Stimulated activated CD4-positive, alpha-beta T cell treated with anti-CD3 and anti-CD28 coated beads, Interleukin-4, amount 100 ng/mL, for 1 hour (primary cell): ENCODE measurements around the gene EBF3.

Experiments
- DNase-seq: peaks from one replicate; pipeline ENCODE4 v3.0.0-alpha.2; 2020

EBF3 gene

DNA sequence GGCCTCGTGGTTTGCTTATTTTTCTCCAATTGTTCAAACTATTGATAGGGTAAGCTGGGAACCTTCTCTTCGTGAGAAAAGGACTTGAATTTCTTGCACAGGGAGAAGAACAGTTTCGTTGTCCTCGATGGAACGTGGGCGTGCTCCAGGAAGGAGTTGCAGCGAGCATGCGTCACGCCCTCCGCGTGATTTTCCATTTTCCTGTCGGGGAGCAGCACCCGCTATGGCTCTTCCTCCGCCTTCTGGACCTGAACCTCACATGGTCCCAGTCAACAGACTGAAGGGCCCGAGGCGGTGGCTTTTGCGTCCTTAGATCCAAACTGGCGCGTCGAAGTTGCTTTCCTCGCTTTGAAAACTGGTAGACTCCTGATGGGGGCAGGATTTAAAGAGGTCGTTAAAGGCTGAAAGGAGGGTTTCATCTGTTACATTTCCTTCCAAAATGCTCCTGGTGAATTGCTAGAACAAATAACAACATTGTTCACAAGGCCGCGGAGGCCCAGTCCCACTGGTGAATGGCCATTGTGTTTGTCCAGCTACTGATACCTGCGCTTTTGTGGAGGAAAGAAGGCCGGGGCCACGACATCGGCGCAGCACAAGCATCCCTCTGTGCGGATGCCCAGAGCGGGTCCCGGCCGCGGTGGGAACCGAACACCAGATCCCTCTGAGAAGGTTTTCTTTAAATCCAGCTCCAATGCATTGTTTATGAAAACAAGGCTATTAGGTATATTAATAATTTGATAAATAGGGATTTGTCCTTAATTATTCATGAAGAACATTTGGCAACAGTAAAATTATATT is 75.9 kb downstream of the EBF3 start:
- no peak for DNase-seq

- no peak for DNase-seq
Measured at GRCh38 chr10:129887381-129887905, 76.6 kb downstream of the EBF3 start.

DNA sequence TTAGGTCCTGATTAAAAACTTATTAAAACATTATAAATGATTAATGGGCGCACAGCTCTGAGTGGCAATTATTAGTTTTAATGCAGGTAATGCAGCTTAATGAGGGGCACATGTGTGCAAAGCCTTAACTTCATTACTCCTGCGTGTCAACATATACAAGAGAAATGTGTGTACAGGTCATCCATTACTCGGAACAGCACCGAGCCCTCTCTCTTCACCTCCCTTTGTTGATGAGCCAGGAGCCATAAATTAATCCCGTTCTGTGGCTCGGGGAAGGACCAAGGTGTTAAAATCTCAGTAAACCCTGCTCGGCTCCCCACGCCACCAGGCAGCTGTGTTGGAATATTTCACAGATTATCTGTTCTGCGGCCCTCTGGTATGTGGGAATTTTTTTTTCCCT is 77.8 kb downstream of the EBF3 start:
- DNase-seq, result no peak

DNA sequence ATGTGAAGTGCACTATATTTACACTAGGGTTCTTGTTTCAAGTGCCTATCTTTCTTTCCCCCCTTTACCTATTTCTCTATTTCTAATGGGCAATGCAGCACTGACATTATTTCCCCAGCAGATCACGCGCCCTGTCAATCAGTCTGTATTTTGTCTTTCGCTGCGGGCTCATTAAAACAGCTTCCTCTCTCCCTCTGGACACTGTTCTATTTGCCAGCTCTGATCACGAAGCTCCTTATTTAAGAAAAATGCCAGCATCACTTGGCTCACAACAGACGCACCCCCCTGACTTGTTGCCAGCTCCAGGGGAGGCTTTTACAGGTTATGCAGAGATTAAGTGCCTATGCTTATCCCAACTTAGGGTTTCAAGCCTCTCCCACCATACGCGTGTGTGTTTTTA is 78.5 kb downstream of the EBF3 start:
- DNase-seq, result no peak

- no peak for DNase-seq
Measured at GRCh38 chr10:129884398-129885078, 79.5 kb downstream of the EBF3 start.

- no peak for DNase-seq
Measured at GRCh38 chr10:129883626-129884397, 80.3 kb downstream of the EBF3 start.

DNA sequence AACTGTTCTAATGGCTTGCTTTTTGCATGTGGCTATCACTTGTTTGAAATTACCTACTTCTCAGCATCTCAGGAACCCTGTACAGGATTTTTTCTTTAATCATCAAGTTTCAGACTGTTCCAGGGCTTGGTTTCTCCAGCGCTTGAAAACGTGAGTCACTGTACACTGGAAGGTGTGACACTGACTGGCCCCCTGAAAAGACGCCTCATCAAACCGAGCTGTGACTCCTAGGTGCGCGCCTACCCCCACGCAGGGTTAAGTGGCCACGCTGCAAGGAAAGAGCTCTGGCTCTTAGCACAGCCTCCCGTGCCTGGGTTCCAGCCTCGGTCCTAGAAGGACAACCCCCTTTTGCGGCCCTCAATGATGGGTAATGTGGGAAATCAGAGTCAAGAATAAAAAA is 81.0 kb downstream of the EBF3 start:
- no peak for DNase-seq

DNA sequence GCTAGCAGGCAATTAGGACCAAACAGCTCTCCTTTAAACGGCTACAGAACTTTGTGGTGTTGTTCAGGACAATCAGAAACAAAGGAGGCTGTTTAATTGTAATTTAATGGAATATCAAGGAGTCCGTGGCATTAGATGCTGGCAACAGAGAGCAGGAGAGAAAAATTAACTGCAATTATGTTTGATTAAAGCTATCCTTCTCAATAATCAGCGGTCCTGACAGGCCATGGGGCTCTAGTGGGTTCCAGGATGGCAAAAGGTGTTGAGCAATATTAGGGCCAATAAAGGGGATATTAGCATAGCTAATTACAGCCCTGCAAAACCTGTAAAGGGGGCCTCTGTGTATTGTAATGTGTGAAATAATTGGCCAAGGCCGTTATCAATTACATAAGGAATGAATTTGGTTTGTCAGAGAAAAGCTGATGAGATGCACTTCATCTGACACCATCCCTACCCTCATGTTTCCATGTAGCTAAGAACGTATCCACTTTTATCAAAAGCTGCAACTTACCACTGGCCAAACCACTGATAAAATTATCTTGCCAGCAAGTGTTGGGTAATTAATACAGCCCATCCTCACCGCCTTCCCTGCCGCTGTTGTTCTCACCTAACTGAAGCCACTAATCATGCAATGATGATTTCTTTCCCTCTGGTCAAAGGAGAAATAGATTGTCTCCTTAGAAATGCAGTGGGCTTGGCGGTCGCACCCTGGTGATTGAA is 81.6 kb downstream of the EBF3 start:
- DNase-seq, result no peak

- no peak for DNase-seq
Measured at GRCh38 chr10:129881641-129882040, 82.4 kb downstream of the EBF3 start.

- DNase-seq, result no peak
Measured at GRCh38 chr10:129880191-129880870, 83.7 kb downstream of the EBF3 start.

- no peak for DNase-seq
Measured at GRCh38 chr10:129879655-129880054, 84.4 kb downstream of the EBF3 start.

- DNase-seq, result no peak
Measured at GRCh38 chr10:129878835-129879234, 85.2 kb downstream of the EBF3 start.

DNA sequence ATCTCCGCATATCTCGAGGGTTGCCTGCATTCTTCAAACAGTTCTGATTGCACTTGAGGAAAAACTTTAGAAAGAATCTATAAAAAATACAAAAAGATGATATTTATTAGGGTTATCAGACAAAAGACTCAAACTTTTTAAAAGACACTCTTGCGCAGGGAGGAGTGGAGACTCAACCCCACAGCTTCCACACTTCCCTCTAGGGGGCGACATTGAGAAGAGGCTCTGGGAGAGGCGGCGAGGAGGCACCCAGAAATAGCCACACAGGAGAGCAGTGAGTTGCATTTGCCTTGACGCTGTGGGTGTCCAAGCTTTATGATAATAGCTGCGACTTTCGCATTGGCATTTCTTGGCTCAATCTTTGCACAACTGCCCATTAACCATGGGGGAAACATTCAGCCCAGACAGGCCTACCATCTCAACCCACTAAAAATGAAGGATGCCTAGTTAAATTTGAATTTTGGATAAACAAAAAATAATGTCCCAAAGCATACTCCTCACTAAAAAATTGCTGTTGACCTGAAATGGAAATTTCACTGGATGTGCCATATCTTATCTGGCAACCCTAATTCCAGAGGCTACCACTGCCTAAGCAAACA is 86.2 kb downstream of the EBF3 start:
- DNase-seq, result peak; percentile 30

- DNase-seq, result no peak
Measured at GRCh38 chr10:129876838-129877237, 87.2 kb downstream of the EBF3 start.

DNA sequence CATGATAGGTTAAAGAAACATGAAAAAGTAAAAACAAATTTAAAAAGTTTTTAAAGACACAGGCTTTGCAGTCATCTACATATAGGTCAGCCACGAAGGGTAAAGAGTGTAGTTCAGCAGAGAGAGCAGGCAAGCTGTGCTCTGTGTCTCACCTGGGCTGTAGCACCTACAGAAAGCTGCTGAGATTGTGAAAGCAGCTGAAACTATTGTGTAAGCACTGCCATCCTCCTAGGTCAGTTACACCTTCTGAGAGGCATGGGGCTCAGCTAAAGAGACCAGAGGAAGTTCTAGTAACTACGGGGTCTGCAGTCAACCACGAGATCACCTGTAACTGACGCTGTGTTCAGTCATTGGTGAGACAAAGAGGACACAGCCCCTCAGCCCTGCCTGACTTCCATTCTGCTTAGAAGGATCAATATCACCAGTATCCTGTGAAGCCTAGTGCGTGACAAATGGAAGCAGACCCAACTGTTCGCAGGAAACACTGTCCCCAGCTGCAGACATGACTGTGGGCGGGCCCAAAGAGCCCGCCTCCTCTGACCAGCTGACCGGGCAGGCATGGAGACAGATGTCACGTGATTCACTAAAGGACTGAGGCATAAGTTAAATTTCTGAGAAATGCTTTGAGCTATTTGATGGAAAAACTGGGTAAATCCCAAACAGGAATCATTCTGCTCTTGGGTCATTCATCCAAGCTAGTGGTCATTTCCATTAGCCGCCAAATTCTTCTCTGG is 87.9 kb downstream of the EBF3 start:
- DNase-seq, result no peak

DNA sequence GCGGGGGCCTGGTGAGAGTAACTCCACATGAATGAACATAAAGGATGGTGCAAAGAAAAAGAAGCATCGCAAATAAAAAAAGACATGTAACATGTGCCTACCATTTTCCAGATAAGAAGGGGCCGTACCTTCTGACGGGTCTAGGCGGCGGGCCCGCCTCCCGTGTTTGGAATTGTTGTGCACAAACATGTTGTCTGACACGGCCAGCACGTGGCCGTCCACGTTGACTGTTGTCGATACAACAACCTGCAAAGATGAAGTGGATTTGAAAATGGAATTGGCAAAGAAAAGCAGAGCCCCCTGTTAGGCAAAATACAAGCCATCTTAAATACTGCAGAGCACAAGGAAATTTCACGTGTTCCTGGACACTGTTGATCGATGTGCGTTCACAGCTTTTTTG is 90.7 kb downstream of the EBF3 start:
- no peak for DNase-seq

DNA sequence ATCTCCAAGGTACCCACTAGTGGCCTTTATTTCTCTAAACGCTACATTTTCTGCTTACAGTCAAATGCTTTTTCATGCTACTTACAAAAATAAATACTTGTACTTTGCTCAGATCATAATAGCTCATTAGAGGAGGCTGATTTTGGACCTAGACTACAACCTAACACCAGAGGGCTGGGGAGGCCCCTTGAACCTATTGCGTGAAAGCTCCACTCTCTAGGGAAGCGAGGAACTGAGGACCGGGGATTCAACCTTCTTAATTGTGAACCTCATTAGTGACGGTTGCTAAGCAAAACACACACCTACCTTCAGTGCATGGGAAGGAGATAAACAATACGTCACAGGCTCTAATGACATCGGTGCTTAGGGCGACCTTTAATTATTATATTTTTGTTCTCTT is 92.1 kb downstream of the EBF3 start:
- no peak for DNase-seq

- no peak for DNase-seq
Measured at GRCh38 chr10:129870961-129871621, 93.0 kb downstream of the EBF3 start.

GRCh38 chr10:129870474-129870757 is 93.7 kb downstream of the EBF3 start:
- DNase-seq, result no peak

DNA sequence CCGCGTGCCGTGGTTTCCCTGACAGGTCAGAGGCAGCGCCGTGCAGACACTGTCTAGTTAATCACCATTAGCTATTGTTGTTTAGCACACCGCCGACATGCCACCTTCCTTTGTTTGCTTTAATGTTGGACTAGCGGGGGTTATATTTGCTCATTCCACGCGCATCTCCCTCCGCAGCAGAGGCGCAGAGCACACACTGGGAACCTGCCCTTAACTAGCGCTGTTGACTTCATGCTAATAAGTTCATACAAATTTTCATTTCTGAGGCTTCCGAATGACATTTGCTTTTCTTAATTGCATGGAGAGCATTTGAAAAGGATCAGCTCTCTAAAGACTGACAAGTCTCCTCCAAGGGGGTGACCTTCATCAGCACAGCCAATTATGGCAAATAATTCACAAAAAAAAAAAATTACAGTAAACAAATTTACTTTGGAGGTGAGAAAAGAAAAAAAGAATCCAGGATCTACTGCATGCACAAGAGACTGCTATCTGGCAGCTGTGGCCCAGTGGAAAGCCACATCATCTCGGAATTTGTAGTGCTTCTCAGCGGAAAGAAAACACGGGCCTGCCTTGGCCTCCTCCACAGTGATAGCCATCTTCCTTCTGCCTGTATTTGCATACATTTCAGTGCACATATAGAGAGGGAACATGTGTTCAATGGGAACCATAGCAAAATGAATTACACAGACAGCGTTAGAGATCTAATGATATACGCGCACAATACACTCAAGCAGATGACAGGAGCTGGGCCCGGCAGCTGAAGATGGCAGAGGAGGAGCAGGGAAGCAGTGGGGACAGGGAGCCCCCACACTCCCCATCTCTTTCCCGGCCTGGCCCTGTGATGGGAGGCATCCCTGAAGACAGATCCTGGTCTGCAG is 94.2 kb downstream of the EBF3 start:
- DNase-seq, result no peak
